ENCODE results near the gene PTPRM. TPM values are rescaled to one million over a fixed set of nuclear protein-coding genes. Genes with fewer than 3 reads are reported as not detected.

PTPRM gene
- total RNA-seq, 1 experiment from 2014 or later: 6.2 TPM

GRCh38 chr18:8097927-8098326 lies 530.8 kb downstream of the PTPRM start:
- Mint-ChIP-seq H3K27ac (no peak overlapping the region), H3K4me1 (no peaks in the 10 kb centered on the region), H3K36me3 (ENCODE audit: insufficient read depth in 1 of 3, low read depth in 3 of 3) (peaks cover 0 to 7% (median 5%) of the 10 kb centered on the region in 3 experiments; a peak in 3 of 7 replicates), H3K4me3 (no peak overlapping the region), H3K27me3 (ENCODE audit: low read depth) (no peaks in the 10 kb centered on the region), H3K9me3 (peaks cover 0 to 11% of the 10 kb centered on the region in 2 experiments; a peak in 4 of 5 replicates)
- no peak overlapping the region for H4K8ac ChIP-seq (replicated peaks; ENCODE audit: insufficient read length, low read depth, low read length)
- no peaks in the 10 kb centered on the region for H3K4me1 ChIP-seq (ENCODE audit: insufficient read depth, low read length)
- H3K79me1 ChIP-seq (ENCODE audit: insufficient read depth, low read depth, low read length, poor library complexity, severe bottlenecking): no peaks in the 10 kb centered on the region
- no peak overlapping the region for H2BK20ac ChIP-seq (ENCODE audit: low read depth, low read length, poor library complexity, severe bottlenecking)
- H3T11ph ChIP-seq (ENCODE audit: low read length): no peak overlapping the region
- H3K9ac ChIP-seq (ENCODE audit: extremely low read depth, insufficient read length, low read length): no peak overlapping the region
- DNase-seq: no peak
- TF ChIP-seq, protein P1, sequence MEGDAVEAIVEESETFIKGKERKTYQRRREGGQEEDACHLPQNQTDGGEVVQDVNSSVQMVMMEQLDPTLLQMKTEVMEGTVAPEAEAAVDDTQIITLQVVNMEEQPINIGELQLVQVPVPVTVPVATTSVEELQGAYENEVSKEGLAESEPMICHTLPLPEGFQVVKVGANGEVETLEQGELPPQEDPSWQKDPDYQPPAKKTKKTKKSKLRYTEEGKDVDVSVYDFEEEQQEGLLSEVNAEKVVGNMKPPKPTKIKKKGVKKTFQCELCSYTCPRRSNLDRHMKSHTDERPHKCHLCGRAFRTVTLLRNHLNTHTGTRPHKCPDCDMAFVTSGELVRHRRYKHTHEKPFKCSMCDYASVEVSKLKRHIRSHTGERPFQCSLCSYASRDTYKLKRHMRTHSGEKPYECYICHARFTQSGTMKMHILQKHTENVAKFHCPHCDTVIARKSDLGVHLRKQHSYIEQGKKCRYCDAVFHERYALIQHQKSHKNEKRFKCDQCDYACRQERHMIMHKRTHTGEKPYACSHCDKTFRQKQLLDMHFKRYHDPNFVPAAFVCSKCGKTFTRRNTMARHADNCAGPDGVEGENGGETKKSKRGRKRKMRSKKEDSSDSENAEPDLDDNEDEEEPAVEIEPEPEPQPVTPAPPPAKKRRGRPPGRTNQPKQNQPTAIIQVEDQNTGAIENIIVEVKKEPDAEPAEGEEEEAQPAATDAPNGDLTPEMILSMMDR (conservative IDR thresholded peaks at IDR 0.05): no peak
- H2BK120ac ChIP-seq (ENCODE audit: low read depth, low read length, poor library complexity, severe bottlenecking): no peak overlapping the region
- H3K27me3 ChIP-seq (ENCODE audit: insufficient read depth, low read length): no peaks in the 10 kb centered on the region
- no peak overlapping the region for H2BK15ac ChIP-seq (ENCODE audit: low read depth, low read length)
- H3K4ac ChIP-seq (ENCODE audit: low read depth, low read length): no peak overlapping the region
- no peak overlapping the region for H3K23ac ChIP-seq (ENCODE audit: insufficient read length, low read depth, low read length)
- no peak overlapping the region for H2BK5ac ChIP-seq (ENCODE audit: insufficient read length, low read length)
- no peak overlapping the region for H3K14ac ChIP-seq (ENCODE audit: insufficient read depth, low read length)
- no peaks in the 10 kb centered on the region for H4K20me1 ChIP-seq (ENCODE audit: control insufficient read depth, insufficient read depth, insufficient read length)
- H2AFZ ChIP-seq (ENCODE audit: low read length): no peak overlapping the region
- H3K4me2 ChIP-seq (ENCODE audit: insufficient read depth, insufficient read length, low read length): no peak overlapping the region
- WGBS (ENCODE audit: extremely low coverage, insufficient read length, low lambda C conversion rate): no CpG with 5 or more reads among the region's 1 CpG
- no peaks in the 10 kb centered on the region for H3K23me2 ChIP-seq (ENCODE audit: insufficient read length, low read depth, low read length, poor library complexity, severe bottlenecking)
- no peak overlapping the region for H4K5ac ChIP-seq (ENCODE audit: insufficient read length, low read depth, low read length)
- no peak overlapping the region for H2BK12ac ChIP-seq (ENCODE audit: insufficient read length, low read depth, low read length)
- no peaks in the 10 kb centered on the region for H3K79me2 ChIP-seq (ENCODE audit: insufficient read depth, low read length)
- H3K9me3 ChIP-seq (ENCODE audit: control insufficient read depth, low read depth, low read length): no peaks in the 10 kb centered on the region
- H3K27ac ChIP-seq (ENCODE audit: insufficient read length, low read depth, low read length): no peak overlapping the region
- H3K18ac ChIP-seq (ENCODE audit: insufficient read length, low read depth, low read length): no peak overlapping the region
- no peak overlapping the region for H2AK5ac ChIP-seq (ENCODE audit: insufficient read length, low read length)
- H3K56ac ChIP-seq (ENCODE audit: insufficient read length, low read depth, low read length): no peak overlapping the region
- H4K91ac ChIP-seq (ENCODE audit: insufficient read length, low read depth, low read length): no peak overlapping the region
